Ovary (tissue), 9 donors: Measurements from ENCODE around the gene ZNF678. TPM values are rescaled to one million over a fixed set of nuclear protein-coding genes. Genes with fewer than 3 reads are reported as not detected.

Experiments used
- DNase-seq, 5 donors: peaks; one replicate each; pipeline ENCODE4 v3.0.0-alpha.2; 2019 to 2020
- H3K27ac ChIP-seq, 2 donors: fragments of 200-600 bp; one replicate each; pipeline versions ENCODE4 v1.5.1 to v1.8.0; 2019 to 2022
- H3K27me3 ChIP-seq: fragments of 200-600 bp; one replicate; pipeline ENCODE4 v1.8.0; 2022
- H3K36me3 ChIP-seq: fragments of 200-600 bp; sonication (generic); one replicate; pipeline ENCODE4 v1.5.1; 2019
- H3K4me1 ChIP-seq: one replicate; pipeline ENCODE4 v1.8.1; 2013; ENCODE audit warnings: mild to moderate bottlenecking, moderate library complexity; ENCODE audit not compliant: insufficient read depth
- H3K4me3 ChIP-seq: fragments of 200-600 bp; sonication (generic); one replicate; pipeline ENCODE4 v1.5.1; 2017
- H3K9me3 ChIP-seq, 2 donors: fragments of 200-600 bp in 1 of 2; sonication (generic) in 1 of 2; one replicate each; pipeline versions ENCODE4 v1.5.1 to v1.8.1; 2013 to 2019; ENCODE audit warnings: mild to moderate bottlenecking in 1 of 2, moderate library complexity in 1 of 2
- CTCF ChIP-seq, 3 donors: fragments of 450-650 bp in 2 of 3; fragments of 200-600 bp in 1 of 3; IDR thresholded peaks; one replicate each; pipeline versions ENCODE4 v1.5.1 to v1.8.0; 2016 to 2022; ENCODE audit warnings: antibody characterized with exemption in 3 of 3, mild to moderate bottlenecking in 1 of 3
- EP300 ChIP-seq: sonication (generic); formaldehyde crosslinking; IDR thresholded peaks from one replicate; pipeline ENCODE4 v1.6.1; 2017; ENCODE audit warnings: antibody characterized with exemption
- POLR2A ChIP-seq: fragments of 450-650 bp; IDR thresholded peaks from one replicate; pipeline ENCODE4 v1.6.1; 2017; ENCODE audit warnings: antibody characterized with exemption, mild to moderate bottlenecking, moderate library complexity
- WGBS, 3 donors: extraction: QIAGEN DNeasy Blood & Tissue Kit in 1 of 3; methylation state at CpG; one replicate each; pipeline versions ENCODE4 v1.1.5 to v1.1.7; 2013 to 2017; 5-methylcytosine and 5-hydroxymethylcytosine counted together
- intact Hi-C, 4 donors: fragments of 100-400 bp; cut with DNase I; formaldehyde crosslinking; loops; one replicate each; pipeline versions ENCODE4 v1.11.0 to v1.15.1; 2022 to 2023
- polyA plus RNA-seq, 2 donors: library from polyadenylated mRNA; stranded (reverse); fragments of 200-250 nt in 1 of 2; fragments of 350-450 nt in 1 of 2; fragmentation: Illumina TruSeq in 1 of 2; extraction: RNeasy Lipid Tissue Mini Kit (QIAGEN cat#74804) in 1 of 2; gene quantifications; one replicate each; pipeline ENCODE4 v1.2.3, GENCODE V29; 2013 to 2014
- total RNA-seq, 7 donors: library from RNA; depleted of rRNA in 2 of 7; stranded (reverse); fragments of >200 nt in 2 of 7; fragmentation: NEBNext Ultra II Directional in 3 of 7; extraction: Animal tissue kit (Norgen Biotek cat#: 25700) in 3 of 7; gene quantifications; one replicate each; pipeline versions ENCODE4 v1.1.0 to v1.2.4, GENCODE V29; 2016 to 2023
- donor health status: DM: no; HTN: no; CAD: no; lungs with moderate emphysema.
- donor health status: DM: no; HTN: no; CAD: no.
- donor health status: Bipolar disorder and iron deficiency.
- donor health status: DM: yes; HTN: yes; CAD: no.
- donor health status: DM: no; HTN: no; CAD: no.
- donor health status: DM: yes; HTN: yes; CAD: no.

Gene ZNF678
- total and polyA plus RNA-seq, 9 donors: 2.5 to 12.0 (median 8.2) TPM

- no peaks in the 10 kb centered on the region for H3K36me3 ChIP-seq
- no peak overlapping the region for H3K4me3 ChIP-seq
- H3K27ac ChIP-seq: no peak overlapping the region
- WGBS, 3 donors: 96 to 98% (median 97%) methylated on average over 3 of the region's 3 CpGs
- intact Hi-C loops: no loop called here
- no peak for TF ChIP-seq CTCF (IDR thresholded peaks at IDR 0.05)
- TF ChIP-seq POLR2A: no peak
- TF ChIP-seq EP300: no peak
- no peaks in the 10 kb centered on the region for H3K4me1 ChIP-seq
- DNase-seq: no peak
- H3K27me3 ChIP-seq: no peaks in the 10 kb centered on the region
- no peaks in the 10 kb centered on the region for H3K9me3 ChIP-seq
Measured at GRCh38 chr1:227532019-227532619, 31.2 kb upstream of the ZNF678 start.

GRCh38 chr1:227540170-227541098 lies 22.9 kb upstream of the ZNF678 start:
- Histone ChIP-seq H3K27ac (no peak overlapping the region), H3K4me3 (no peak overlapping the region), H3K27me3 (no peaks in the 10 kb centered on the region), H3K9me3 (no peaks in the 10 kb centered on the region), H3K36me3 (no peaks in the 10 kb centered on the region), H3K4me1 (peaks cover 7% of the 10 kb centered on the region)
- DNase-seq: peak in 1 of 5 donors; percentile 9
- TF ChIP-seq POLR2A: no peak
- TF ChIP-seq CTCF (IDR thresholded peaks at IDR 0.05): no peak
- no peak for TF ChIP-seq EP300
- 86 to 96% (median 89%) methylated on average over 5 of the region's 5 CpGs for WGBS, 3 donors
- intact Hi-C loops: loop anchor here in 1 of 4 donors (10.0 kb wide), 1 partner anchor 906 kb away; no protein-coding TSS in a partner anchor

GRCh38 chr1:227541129-227541528 lies 22.2 kb upstream of the ZNF678 start:
- Histone ChIP-seq H3K27me3 (no peaks in the 10 kb centered on the region), H3K36me3 (no peaks in the 10 kb centered on the region), H3K4me3 (no peak overlapping the region), H3K9me3 (no peaks in the 10 kb centered on the region), H3K4me1 (peaks cover 7% of the 10 kb centered on the region), H3K27ac (no peak overlapping the region)
- intact Hi-C loops: loop anchor here in 1 of 4 donors (10.0 kb wide), 1 partner anchor 906 kb away; no protein-coding TSS in a partner anchor
- no peak for TF ChIP-seq EP300
- TF ChIP-seq CTCF (IDR thresholded peaks at IDR 0.05): no peak
- no peak for TF ChIP-seq POLR2A
- DNase-seq: peak in 2 of 5 donors; percentile 12 to 17
- WGBS, 3 donors: 78 to 96% (median 90%) methylated on average over 5 of the region's 5 CpGs

DNA sequence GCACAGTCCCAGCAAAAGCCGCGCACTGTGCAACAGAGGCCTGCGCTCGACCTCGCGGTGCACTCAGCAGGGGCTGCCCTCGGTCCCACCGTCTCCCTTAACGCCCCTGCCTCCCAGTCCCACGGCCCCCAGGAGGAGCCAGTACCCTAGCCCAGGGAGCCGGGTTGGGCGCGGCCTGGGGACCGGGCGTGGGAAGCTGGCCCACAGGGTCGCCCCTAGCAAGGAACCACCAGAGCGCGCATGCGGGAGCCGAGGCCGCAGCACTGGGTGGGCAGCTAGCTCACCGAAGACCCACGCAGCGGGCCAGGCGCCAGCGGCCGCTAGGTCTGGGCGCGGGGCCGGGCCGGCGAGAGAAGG lies 21.6 kb upstream of the ZNF678 start:
- Histone ChIP-seq H3K36me3 (no peaks in the 10 kb centered on the region), H3K27me3 (no peaks in the 10 kb centered on the region), H3K4me1 (peaks cover 7% of the 10 kb centered on the region), H3K4me3 (peak overlapping the region; percentile 66), H3K27ac (peak overlapping the region; percentile 1 to 65), H3K9me3 (no peaks in the 10 kb centered on the region)
- TF ChIP-seq EP300 (no peak), CTCF (IDR thresholded peaks at IDR 0.05) (no peak), POLR2A (no peak)
- intact Hi-C loops: loop anchor here in 1 of 4 donors (10.0 kb wide), 1 partner anchor 907 kb away; no protein-coding TSS in a partner anchor
- DNase-seq: peak in 3 of 5 donors; percentile 30 to 60 (median 48)
- WGBS, 3 donors: 17 to 32% (median 17%) methylated on average over 19 to 32 of the region's 32 CpGs
